HG03469 (cell line): Measurements from ENCODE around the gene STX1A.
"Not testable (repeated sequence)": the region's sequence is repeated elsewhere in the genome, so short reads cannot be mapped to it uniquely, and the experiment has no call there.

Source experiments
- ATAC-seq: cut with Tn5 transposase; IDR thresholded peaks from one replicate; pipeline ENCODE4 v1.9.1; 2021; ENCODE audit warnings: mild to moderate bottlenecking, moderate library complexity, moderate number of reproducible peaks; ENCODE audit not compliant: unreplicated experiment

The STX1A gene

GRCh38 chr7:73683788-73684693 is 35.4 kb downstream of the STX1A start:
- no peak for ATAC-seq

GRCh38 chr7:73683056-73683787 is 36.2 kb downstream of the STX1A start, which contains the start of the genes BUD23 and DNAJC30:
BUD23 (plus strand) TSS chr7:73683597; CDS start chr7:73683626, 29 bp downstream.
DNAJC30 (minus strand) TSS chr7:73683453; CDS start chr7:73683423, 30 bp downstream.
- peak; percentile 74 for ATAC-seq

- ATAC-seq: no peak
Measured at GRCh38 chr7:73682745-73683055, 36.8 kb downstream of the STX1A start.

- no peak for ATAC-seq
Measured at GRCh38 chr7:73681031-73681430, 38.4 kb downstream of the STX1A start.

GRCh38 chr7:73680501-73680900 is 39.0 kb downstream of the STX1A start:
- no peak for ATAC-seq

- no peak for ATAC-seq
Measured at GRCh38 chr7:73679709-73680108, 39.8 kb downstream of the STX1A start.

GRCh38 chr7:73678862-73679261 is 40.6 kb downstream of the STX1A start:
- no peak for ATAC-seq

- not testable (repeated sequence) for ATAC-seq
Measured at GRCh38 chr7:73676062-73676461, 43.4 kb downstream of the STX1A start.

GRCh38 chr7:73674468-73675124 is 44.9 kb downstream of the STX1A start:
- no peak for ATAC-seq

- no peak for ATAC-seq
Measured at GRCh38 chr7:73671857-73672445, 47.5 kb downstream of the STX1A start.

- ATAC-seq: no peak
Measured at GRCh38 chr7:73671322-73671661, 48.2 kb downstream of the STX1A start.

GRCh38 chr7:73669858-73670385 is 49.5 kb downstream of the STX1A start:
- no peak for ATAC-seq

GRCh38 chr7:73669288-73669701 is 50.2 kb downstream of the STX1A start:
- ATAC-seq: no peak

GRCh38 chr7:73668886-73669230 is 50.6 kb downstream of the STX1A start:
- ATAC-seq: no peak

- no peak for ATAC-seq
Measured at GRCh38 chr7:73668103-73668885, 51.2 kb downstream of the STX1A start.

GRCh38 chr7:73667344-73668102 is 51.9 kb downstream of the STX1A start, which contains the start of gene VPS37D:
VPS37D (plus strand) TSS chr7:73667831; CDS start chr7:73667959, 128 bp downstream.
- ATAC-seq: peak; percentile 61

- ATAC-seq: no peak
Measured at GRCh38 chr7:73663033-73663432, 56.4 kb downstream of the STX1A start.

GRCh38 chr7:73660594-73660993 is 58.9 kb downstream of the STX1A start:
- not testable (repeated sequence) for ATAC-seq

GRCh38 chr7:73659983-73660382 is 59.5 kb downstream of the STX1A start:
- ATAC-seq: no peak
